GM21381 (cell line): ENCODE measurements around the gene DSE.

Source experiments
- ATAC-seq: cut with Tn5 transposase; IDR thresholded peaks from one replicate; pipeline ENCODE4 v1.9.1; 2021; ENCODE audit warnings: mild to moderate bottlenecking, moderate library complexity; ENCODE audit not compliant: unreplicated experiment

DSE gene

DNA sequence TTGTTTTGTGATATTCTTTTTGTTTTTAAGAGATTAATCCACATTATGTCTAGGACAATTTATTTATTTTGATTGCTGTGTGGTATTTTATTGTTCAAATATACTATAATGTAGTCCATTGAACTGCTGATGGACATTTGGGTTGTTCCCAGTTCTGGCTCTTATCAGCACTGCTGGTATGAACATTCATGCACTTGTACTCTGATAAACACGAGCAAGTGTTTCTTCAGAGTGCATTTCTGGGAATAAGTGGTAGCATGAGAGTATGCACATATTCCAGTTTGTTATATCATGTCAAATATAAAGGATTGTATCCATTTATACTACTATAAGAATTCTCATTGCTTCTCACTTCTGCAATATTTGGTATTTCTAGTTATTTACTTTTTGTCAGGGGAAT is 97.5 kb downstream of the DSE start:
- no peak for ATAC-seq

DNA sequence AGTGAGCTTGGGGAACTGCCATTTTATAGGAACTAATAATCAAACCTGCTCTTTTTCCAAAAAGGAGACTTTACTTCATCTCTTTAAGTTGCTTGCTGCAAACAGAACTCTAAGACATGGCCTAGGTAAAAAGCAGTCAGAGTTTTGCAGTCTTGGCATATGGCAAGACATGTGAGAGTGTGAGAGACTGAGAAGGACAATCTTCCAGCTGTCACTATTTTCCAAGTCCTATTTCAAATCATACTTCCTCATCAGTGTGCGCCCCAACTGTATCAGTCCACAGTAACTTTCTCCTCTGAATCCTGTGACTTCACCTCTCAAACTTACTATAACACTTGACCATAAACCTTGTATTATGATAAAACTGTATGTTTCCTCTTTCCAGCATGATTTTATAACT is 100.8 kb downstream of the DSE start:
- ATAC-seq: no peak

DNA sequence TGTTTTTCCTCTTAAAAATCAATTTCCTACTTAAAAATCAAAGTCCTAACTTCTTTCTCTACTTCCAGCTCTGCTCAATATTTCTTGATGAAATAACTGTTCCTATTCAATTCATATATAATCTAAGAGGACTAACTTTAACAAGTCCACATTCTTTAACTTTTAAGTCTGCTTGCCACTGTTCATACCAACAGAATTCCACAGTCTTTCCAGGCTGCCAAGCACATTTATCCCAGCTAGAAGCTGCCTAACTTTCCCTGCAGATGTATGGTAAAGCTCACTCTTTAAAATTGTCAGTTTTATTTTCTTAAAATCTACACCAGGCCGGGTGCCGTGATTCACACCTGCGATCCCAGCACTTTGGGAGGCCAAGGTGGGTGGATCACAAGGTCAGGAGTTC is 102.0 kb downstream of the DSE start:
- ATAC-seq: no peak

DNA sequence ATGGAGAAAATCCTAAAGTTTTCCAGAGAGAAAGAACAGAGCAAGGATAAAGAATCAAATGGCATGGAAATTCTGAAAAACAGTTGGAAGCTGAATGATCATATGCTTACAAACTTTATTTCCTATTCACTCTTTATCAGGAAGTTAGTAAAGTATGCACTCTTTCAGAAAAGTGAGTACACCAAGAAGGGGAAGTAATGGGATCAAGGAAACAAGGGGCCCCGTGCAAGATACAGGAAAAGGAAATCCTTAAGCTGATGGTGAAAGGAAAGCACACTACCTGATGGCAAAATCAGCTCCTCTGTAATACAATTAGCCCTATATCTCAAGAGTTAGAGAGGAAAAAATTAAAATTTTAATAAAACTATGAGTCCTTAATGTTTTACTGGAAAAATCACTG is 104.4 kb downstream of the DSE start:
- no peak for ATAC-seq

DNA sequence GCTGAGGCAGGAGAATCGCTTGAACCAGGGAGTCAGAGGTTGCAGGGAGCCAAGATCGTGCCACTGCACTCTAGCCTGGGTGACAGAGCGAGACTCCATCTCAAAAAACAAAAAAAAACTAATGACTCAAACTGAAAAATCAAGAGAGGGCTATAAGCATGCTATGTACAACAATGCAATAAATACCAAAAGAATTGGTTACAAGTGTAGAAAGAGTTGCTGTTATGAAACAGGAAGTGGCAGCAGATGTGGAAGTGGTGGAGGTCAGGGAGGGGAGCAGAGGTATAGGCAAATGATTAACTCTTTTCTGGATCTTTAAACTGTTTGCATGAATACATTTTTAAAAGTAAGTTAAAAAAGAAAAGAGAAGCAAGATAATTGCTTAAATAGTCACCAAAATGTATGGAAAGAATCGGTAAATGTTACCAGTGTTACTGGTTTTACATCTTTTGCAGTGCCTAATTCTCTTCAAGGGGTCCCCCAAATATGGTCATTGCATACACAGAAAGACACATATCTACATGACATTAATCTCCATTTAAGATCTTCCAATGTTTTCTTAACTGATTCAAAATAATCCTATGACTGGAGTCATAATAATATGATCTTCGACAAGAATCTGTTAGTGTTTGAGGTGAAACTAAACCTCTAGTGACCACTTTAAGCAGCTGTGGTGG is 105.4 kb downstream of the DSE start:
- peak; percentile 100 for ATAC-seq

DNA sequence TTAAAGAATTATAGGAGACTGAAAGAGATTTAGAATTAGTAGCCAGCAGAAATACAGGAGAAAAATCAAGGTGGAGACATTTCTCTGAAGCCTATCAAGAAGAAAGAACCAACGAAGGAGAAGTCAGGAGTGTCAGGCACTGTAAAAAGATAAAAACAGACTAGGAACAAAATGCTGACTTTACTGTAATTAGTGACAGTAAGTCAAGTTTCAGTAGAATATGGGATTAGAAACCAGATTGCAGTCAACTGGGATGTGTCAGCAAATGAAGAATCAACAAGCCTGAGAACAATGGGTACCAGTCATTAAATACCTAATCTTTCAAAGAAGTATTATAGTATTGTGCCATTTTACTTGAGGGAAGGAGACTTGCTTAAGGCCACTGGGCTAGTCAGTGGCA is 112.0 kb downstream of the DSE start:
- no peak for ATAC-seq

- no peak for ATAC-seq
Observed at GRCh38 chr6:116483616-116484015, 112.9 kb downstream of the DSE start.

DNA sequence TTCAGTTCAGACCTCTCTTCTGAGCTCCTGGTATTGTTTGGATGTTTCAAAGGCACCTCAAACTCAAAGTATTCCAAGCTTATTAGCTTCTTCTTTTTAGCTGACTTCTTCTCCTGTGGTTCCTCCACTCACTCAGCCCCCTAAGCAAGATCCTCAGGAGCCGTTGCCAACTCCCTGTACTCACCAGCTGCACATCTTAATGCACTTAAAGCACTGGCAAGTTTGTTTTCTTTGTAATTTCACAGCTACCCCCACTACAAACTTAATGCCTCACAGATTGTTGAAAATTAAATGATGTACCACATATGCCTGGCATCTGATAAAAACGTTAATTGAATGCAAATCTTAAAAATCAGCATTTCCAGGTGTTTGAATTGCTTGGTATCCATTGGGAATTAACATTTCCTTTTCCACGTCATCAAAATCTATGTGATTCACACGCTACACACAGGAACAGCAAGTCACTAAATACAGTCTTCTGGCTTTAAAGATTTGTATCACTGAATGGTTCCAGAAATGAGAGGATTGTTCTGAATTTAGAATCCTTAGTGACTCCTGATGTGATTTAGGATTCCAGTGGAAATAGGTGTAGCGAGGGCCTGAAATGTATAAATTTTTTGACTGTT is 114.9 kb downstream of the DSE start:
- ATAC-seq: no peak

DNA sequence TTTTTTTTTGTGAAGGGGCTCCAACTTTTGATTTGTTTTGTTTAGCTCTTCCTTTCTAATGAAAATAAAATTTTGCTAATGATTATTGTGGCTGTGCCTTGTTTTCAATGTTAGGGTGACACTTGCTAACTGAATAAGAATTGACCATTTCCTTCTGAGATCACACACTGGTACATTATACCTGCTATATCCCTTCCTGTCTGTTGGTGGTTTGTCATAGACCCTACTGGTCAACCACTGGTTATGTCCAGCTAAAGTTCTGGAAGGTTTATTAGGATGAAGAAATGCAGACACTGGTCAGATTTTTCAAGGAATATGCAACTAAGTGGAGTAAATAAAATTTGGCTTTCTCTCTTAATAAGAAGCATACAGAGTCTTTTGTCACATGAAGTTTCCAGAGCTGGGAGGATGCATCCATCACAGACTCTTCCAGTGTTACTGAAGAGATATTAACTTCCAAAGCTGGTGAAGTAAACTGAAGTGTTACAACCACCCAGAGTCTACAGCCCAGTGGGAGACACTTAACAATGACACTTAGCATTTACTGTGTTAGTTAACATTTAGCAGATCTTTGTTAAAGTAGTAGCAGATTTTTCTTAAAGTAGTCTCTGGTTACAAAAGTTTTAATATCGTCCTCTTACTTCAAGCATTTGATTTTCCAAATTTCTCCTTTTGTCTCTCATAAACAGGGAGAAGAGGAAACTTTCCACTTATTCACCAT is 121.0 kb downstream of the DSE start:
- no peak for ATAC-seq

DNA sequence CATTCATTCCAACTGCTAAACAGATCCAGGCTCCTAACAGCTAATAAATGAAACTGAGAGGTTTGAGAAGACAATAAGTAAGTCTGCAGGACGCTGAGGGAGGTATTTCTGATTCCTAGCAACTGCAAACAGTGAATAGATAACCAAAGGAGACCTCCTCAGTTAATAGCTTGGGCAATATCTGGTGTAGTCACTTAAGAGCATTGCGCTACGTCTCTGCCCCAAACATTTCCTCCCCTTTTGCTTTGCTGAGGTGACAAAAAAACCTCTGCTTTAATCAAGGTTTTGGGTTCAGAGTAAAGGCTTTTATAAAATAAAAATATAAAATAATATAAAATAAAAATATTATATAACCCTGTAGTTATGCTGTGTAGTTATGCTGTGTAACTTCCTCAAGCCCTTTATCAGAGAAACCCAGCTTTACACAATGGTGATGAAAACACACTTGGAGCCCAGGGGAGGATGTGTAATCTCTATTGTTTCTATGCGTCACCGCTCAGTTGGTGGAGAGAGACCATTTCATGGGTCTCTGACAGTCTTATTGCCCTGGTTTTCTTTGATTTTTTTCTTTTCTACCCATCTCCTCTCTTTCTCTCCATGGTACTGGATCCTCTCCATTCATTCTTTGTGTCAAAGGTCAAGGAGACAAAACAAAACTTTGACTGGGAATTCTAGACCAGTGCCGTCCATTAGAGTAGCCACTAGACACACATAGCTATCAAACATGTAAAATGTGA is 121.8 kb downstream of the DSE start:
- ATAC-seq: no peak
